Activated CD8-positive, alpha-beta memory T cell treated with anti-CD3 and anti-CD28 coated beads, Interleukin-2, amount 50 U/mL, for 48 hours (primary cell): Measurements from ENCODE around the gene CAMK1.

Source experiments
- DNase-seq: peaks from one replicate; pipeline ENCODE4 v3.0.0-alpha.2; 2020

Gene CAMK1

DNA sequence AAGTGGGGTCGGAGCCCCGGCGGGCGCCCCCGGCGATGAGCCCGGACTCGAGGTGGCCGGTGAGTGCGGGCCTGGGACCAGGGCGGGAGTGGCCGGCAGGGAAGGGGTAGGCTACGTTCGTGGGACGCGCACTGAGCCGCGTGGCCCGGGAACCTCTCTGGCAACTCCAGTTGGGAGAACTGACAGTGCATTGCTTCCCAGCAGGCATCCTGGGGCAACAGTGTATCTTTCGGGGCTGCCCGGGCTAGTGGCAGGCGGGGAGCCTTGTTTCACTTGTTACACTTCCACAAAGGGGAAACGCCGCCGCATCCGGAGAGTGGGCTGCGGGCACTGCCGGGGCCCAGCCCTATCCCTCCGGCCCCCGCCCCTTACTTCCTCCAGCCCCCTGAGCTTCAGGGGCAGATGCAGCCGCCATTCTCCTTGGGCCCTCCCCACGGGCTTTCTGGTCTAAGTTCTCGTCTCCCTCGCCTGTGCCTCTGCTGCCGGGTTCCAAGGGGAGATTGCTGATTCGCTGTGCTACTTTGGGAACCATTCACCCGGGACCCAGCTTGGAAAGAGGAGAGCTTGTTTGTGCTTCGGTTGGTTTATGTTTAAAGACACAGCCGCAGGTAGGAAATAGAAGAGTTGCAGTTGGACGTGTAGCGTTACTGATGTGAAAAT, 37.5 kb downstream of the CAMK1 start:
- peak; percentile 78 for DNase-seq

DNA sequence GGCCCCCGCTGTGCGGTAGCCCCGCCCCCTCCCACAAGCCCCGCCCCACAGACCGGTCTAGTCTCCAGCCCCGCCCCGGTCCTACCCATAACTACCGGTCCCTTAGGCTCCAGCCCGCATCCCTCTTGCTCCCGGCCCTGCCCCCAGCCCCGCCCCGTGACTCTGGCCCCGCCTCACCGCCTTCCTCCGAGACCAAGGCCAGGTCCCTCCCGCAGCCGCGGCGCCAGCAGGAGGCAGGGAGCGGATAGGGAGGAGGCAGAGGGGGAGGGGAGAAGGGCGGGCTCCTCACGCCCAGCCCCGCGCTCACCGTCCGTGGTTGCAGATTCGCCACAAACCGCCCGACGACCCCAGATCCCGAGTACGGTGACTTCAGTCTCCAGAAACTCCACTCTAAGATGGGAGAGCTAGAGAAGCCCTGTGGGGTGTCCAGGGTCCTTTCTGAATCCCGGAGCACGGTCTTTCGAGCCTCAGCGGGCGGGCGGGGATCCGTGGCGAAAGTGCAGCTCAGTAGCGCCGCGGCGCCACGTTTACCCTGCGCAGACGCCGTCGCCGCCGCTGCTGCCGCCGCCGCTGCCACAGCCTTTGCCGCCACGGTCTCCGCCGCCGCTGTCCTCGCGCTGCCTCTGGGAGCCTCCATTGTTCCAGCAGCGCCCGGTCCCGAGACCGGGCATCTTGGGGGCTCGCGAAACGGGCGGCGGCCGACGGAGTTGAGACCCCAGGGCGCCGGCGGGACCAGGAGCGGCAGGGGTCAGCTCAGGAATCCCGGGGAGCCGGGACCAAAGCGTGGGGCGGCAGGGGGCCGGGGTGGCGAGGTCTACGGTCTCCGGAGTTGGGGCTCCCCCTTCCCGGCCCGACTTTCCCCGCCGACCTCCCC, 38.3 kb downstream of the CAMK1 start, which contains the start of gene BRPF1:
TSS of gene BRPF1 (plus strand) at position 530 of the 874 bp plus-strand sequence. CDS start 2,406 bp downstream, outside the sequence.
- DNase-seq, result peak; percentile 98

- no peak for DNase-seq
These were observed 39.0 kb downstream of the CAMK1 start for GRCh38 chr3:9730657-9731205.

DNA sequence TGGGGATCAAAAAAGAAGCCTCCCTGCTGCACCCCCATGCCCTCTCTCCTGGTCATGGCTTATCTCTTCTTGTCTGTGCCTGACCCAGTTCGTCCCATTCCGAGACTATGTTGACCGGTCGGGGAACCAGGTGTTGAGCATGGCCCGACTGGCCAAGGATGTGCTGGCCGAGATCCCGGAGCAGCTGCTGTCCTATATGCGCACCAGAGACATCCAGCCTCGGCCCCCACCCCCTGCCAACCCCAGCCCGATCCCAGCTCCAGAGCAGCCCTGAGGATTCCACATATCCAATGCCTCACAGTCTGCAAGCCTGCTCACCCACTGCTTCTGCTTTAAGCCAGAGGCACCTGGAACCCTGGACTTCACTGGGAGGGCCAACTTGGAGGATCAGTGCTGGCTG, 40.3 kb downstream of the CAMK1 start:
- DNase-seq, result no peak

GRCh38 chr3:9727743-9728142, 42.0 kb downstream of the CAMK1 start:
- DNase-seq, result no peak

DNA sequence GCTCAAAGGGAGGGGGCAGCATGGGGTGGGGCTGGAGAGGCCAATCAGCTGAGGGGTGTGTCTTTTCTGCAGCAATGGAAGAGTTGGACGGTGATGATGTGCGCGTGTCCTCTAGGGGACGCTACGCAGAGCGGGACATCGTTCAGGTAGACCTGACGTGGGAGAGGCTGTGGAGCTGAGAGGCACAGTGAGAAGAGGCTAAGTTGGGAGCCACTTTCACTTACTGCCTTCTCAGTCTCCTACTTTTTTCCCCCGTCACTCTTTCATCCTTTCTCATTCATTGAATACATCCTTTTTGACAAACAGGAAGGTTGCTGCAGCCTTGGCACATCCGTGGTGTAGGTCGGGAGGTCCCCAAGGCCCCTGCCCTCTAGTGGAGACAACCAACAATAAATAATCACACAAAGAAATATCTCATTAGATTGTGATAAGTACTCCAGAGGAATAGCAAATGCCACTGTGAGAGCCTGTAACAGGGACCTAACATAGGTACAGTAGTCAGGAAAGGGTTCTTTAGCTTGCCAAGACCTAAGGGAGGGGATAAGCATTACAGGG, 42.6 kb downstream of the CAMK1 start:
- DNase-seq, result peak; percentile 74

DNA sequence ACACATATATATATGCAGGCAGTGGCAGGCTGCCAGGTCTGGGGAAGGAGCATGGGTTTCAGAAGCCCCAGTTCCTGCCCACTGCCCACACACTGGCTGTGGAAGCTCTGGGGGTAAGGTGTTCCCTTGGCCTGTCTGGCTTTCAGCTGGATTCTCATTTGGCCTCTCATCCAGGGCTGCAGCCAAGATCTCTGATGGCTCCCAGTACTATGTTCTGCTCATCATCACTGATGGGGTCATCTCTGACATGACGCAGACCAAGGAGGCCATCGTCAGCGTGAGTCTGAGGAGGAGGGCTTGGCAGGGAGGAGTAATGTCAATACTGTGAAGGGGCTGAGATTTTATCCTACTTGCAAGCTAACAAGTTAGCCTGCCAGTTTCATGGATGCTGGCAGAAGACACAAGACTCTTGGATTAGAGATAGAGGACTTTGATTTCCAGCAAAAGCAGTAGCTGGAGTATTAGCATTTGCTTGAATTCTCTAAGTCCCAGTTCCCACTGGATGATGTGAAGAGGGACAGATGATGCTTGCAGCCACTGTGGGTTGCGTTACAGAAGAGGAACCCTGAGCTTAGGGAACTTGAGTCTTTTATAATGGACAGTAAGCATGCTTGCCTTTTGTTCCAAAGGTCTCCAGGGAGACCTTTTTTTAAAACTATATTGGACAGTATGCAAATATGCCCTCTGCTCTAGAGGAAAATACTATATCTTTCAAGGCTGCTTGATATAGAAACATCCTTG, 43.8 kb downstream of the CAMK1 start:
- DNase-seq, result no peak

DNA sequence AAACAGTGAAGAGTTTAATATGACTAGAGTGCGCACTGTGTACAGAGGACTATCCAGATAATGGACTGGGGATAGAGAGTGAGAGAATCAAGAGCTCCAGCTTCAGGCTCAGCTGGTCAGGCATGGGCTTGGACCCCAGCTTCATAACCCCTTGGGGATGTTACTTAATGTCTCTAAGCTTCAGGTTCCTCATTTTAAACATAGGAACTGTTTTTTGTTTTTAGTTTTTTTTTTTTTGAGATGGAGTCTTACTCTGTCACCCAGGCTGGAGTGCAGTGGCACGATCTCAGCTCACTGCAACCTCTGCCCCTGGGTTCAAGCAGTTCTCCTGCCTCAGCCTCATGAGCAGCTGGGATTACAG, 48.1 kb downstream of the CAMK1 start:
- DNase-seq, result no peak

DNA sequence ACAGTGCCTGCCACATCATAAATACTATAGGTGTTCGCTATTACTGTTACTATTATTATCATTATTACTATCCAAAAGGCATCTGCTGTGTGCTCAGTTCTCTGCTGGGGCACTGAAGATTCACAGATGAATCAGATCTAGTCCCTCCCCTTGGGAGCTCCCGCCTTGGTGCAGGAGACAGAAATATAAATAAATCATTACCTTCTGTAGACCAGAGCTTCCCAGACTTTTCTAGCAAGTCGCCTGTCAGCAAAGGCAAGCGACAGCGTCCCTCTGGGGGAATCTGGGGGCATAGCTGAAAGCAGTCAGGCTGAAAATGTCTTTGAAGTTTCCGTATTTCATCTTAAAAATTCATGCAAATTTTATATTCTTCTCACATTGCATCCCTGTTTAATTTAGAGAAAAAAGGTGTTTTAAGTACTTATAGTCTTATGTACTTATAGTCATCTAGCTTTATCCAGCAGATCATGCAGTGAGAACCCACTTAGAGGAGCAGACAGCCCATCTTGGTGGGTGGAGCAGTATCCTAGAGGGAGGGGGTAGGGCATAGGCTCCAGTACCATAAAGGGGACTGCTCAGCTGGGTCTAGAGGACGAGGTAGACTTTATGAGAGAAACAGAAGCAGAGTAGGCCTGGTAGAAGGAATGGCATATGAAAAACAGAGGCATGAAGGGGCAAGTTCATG, 48.6 kb downstream of the CAMK1 start:
- DNase-seq, result no peak

DNA sequence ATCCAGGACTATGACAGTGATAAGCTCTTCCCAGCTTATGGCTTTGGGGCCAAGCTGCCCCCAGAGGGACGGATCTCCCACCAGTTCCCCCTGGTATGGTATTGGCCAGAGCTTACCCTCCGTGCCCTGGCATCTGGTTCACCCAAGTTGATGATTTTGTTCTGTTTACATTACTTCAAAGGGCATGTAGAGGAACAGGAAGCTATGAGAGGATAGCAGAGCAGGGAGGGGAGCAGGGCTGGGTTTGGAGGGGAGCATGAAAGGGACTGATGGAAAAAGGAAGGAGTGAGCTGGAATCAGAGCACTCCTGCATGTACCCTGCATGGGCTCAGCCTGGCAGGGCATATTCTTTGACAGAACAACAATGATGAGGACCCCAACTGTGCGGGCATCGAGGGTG, 51.6 kb downstream of the CAMK1 start:
- DNase-seq, result no peak

GRCh38 chr3:9717563-9717962, 52.2 kb downstream of the CAMK1 start:
- DNase-seq, result no peak

DNA sequence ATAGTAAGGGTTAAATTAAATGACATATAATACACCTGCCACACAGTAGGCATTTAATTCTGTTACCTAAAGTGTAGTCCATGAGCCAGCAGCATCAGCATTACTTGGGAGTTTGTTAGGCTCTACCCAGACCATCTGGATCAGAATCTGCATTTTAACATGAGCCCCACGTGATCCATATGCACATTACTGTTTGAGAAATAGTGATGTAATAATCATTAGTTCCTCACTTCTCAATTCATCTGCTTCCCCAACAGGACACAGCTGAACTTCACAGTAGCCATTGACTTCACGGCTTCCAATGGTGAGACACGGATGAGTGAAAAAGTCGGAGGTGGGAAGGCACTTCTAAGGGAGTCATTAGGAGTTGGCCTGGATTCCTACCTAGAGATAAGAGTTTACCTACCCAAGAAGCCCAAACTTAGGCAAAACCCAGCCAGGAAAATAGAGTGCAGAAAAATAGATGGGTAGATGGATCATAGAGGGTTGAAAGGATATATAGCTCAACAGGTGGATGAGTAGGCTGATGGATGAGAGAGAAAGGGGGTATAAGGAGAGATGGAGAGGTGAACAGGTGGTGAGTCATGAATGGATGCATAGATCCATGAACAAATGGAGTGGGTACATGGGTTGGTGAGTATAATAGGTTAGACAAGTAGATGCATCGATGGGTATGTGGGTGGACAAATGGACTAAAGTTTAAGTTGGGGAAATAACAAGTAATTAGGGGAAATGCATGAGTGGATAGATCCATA, 52.8 kb downstream of the CAMK1 start:
- no peak for DNase-seq

GRCh38 chr3:9715764-9716437, 53.8 kb downstream of the CAMK1 start:
- peak; percentile 60 for DNase-seq

DNA sequence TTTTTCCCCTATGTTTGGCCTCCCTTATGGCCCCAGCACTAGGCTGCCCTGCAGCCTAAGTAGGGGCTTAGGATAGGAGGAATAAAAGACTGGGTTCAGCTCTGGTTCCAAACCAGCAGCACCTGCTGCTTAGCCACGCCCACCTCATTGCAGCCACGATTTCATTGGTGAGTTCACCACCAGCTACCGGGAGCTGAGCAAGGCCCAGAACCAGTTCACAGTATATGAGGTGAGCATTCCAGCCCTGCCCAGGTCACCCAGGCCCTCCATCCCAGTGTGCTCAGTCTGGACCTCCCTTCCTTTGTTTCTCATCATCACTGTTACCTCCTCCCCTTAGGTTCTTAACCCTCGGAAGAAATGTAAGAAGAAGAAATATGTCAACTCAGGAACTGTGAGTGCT, 54.6 kb downstream of the CAMK1 start:
- DNase-seq, result no peak

GRCh38 chr3:9713142-9713541, 56.6 kb downstream of the CAMK1 start:
- no peak for DNase-seq

DNA sequence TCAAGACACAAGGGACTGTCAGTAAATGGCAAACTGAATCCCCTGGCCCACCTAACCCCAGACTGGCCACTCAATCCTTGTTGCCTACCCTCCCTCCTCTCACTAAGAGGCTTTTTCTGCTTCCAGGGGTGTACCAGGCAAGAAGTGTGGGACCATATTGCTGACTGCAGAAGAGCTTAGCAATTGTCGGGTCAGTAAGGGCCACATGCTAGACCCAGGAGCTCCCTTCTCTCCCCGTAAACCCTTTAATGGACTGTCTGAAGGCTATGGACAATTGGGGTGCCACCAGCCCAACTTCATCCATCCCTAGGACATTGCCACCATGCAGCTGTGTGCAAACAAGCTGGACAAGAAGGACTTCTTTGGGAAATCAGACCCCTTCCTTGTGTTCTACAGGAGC, 57.3 kb downstream of the CAMK1 start:
- no peak for DNase-seq

DNA sequence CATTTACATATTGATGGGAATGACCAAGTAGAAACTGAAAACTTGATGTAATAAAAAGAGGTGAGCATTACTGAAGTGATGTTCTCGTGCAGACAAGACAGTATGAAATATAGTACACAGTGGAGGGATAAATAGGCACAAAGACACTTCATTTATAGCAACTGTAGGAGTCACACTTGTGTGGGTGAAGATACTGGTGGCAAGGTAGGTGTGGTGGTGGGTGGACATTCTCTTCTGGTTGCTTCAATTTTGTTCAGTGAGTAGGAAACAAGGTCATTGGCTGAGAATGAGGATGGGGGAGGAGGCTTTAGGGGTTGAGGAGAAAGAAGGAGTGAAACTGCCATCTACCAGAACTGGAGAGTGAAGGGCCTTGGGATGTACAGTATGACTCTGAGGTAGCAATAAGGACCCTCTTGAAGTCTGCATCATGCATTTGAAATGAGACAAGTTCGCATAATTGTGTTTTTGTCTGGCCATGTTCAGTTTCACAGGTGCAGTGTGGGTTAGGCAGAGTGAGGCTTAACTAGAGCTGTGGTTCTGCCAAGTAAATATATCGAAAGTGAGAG, 59.5 kb downstream of the CAMK1 start:
- no peak for DNase-seq
